ENCODE results near the gene ST6GALNAC4. TPM values are rescaled to one million over a fixed set of nuclear protein-coding genes. Genes with fewer than 3 reads are reported as not detected.

Gene ST6GALNAC4
- total RNA-seq, 4 donors from 2014 or later = 12.5 to 33.0 (median 23.8) TPM

DNA sequence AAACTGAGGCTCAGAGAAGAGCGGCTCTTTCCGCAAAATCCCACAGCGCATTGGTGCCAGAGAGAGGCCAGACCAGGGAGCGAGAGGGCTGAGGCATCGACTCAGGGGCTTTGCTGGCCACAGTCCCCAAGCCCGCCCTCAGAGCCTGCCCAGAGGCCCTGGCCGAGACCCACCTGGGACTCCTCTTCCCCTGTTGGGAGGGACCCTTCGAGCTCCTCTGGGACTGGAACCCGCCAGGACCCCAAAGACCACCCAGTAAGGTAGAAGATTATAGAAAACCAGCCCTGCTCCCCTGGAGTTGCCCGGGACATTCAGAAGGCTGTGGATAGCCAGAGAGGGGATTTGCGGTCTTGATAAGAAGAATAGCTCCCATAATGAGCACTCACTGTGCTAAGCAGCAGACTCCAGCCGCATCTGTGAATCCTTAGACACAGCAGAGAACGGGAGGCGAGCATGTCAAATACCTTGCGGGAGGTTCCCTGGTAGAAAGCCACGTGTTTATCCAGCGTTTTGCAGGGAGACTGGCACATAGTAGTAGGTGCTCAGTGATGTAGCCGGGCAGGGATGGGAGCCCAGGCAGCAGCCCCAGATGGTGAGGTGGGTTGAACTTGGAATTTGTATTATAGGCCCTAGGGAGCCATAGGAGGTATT, 38.7 kb downstream of the ST6GALNAC4 start:
- 50 to 63% methylated on average over 8 to 9 of the region's 18 CpGs for WGBS, 2 donors
- H3K4me3 ChIP-seq = peak overlapping the region; percentile 55 to 87 (median 60)
- DNase-seq = no peak
- no peaks in the 10 kb centered on the region for H3K36me3 ChIP-seq
- H3K4me1 ChIP-seq = peaks cover 36 to 59% (median 40%) of the 10 kb centered on the region in 3 donors
- TF ChIP-seq POLR2A (IDR thresholded peaks at IDR 0.05) (no peak), CTCF (IDR thresholded peaks at IDR 0.05) (no peak)
- no peaks in the 10 kb centered on the region for H3K9me3 ChIP-seq
- H3K27me3 ChIP-seq = no peaks in the 10 kb centered on the region
- peak overlapping the region; percentile 78 to 91 (median 83) for H3K27ac ChIP-seq
- intact Hi-C loops (cut with DNase I) = loop anchor here (10.0 kb wide), 1 partner anchor 143 kb away; the partner anchor contains the start of gene TOR2A

DNA sequence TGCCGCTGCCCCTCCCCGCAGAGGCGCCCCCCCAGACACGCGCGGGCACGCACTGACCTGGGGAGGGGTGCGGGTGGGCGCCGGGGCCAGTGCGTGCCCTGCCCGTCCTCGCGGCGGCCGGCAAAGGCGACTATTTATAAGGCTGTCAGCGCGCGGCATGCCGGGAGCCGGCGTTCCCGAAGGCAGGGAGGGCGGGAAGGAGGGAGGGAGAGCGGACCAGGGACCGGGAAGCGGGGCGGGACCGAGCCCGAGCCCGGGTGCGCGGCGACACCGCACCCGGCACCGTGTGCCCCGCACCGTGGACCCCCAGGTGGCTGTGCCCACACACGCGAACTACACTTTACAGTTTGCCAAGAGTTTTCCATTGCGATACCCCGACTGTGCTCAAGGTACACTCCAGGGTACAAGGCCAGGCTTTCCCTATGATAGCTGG, 39.3 kb downstream of the ST6GALNAC4 start, which contains the start of gene AK1:
AK1 (minus strand) TSS at position 110 of the 433 bp plus-strand sequence. CDS start 3,058 bp downstream, outside the sequence.
- Histone ChIP-seq H3K27ac (peak within 1 kb of the TSS; percentile 78 to 91 (median 83)), H3K27me3 (no peaks in the 10 kb centered on the region), H3K36me3 (peaks cover 0 to under 1% (median 0%) of the 10 kb centered on the region in 3 donors), H3K9me3 (no peaks in the 10 kb centered on the region), H3K4me3 (peak within 1 kb of the TSS; percentile 55 to 87 (median 60)), H3K4me1 (peaks cover 36 to 57% (median 40%) of the 10 kb centered on the region in 3 donors)
- 0% methylated on average over 7 of the region's 44 CpGs; no CpG with 5 or more reads in 1 of the 2 donors for WGBS, 2 donors
- DNase-seq = no peak
- TF ChIP-seq CTCF (IDR thresholded peaks at IDR 0.05) (no peak), POLR2A (IDR thresholded peaks at IDR 0.05) (peak in 1 of 4 donors; percentile 45)
- intact Hi-C loops (cut with DNase I) = loop anchor here (10.0 kb wide), 1 partner anchor 143 kb away; the partner anchor contains the start of gene TOR2A

GRCh38 chr9:127876764-127877562, 39.9 kb downstream of the ST6GALNAC4 start:
- Histone ChIP-seq H3K27ac (peak overlapping the region; percentile 78 to 91 (median 83)), H3K4me3 (peak overlapping the region; percentile 55 to 87 (median 60)), H3K9me3 (no peaks in the 10 kb centered on the region), H3K27me3 (no peaks in the 10 kb centered on the region), H3K4me1 (peaks cover 36 to 57% (median 40%) of the 10 kb centered on the region in 3 donors), H3K36me3 (peaks cover 0 to 7% (median 0%) of the 10 kb centered on the region in 3 donors)
- intact Hi-C loops (cut with DNase I) = loop anchor here (10.0 kb wide), 1 partner anchor 142 kb away; the partner anchor contains the start of gene TOR2A
- DNase-seq = no peak
- WGBS, 2 donors = 50 to 87% methylated on average over 3 to 6 of the region's 26 CpGs
- TF ChIP-seq CTCF (IDR thresholded peaks at IDR 0.05) = no peak
- TF ChIP-seq POLR2A (IDR thresholded peaks at IDR 0.05) = no peak

DNA sequence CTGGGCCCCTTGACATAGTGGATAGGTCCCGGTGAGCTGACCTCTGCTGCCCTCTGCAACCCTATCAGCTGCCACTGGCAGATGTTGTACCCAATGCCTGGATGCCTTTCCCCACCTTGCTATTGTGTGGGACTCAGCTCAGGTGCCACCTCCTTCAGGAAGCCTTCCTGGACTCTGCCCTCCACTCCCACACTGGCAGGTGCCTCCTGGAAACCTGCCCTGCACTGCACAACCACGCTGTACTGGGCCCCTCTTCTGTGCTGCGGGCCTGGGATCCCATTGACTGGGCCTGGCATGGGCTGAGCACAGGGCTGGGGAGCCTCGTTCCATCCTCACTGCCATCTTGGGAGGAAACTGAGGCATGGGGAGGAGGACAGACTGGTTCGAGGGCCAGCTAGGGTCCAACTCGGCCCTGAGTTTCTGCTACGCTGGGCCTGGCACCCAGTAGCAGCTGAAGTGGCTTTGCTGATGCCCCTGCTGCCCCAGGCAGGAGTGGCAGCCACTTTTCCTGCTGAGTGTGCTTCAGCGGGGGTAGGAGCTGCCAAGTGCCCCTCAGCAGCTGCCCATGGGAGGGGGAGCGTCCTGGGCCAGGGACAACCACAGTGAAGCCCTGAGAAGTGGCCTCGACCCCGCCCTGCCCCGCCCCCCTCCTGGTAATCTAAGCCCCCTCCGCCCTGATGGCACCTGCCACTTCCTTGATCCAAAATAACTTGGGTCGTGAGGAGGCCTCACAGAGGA, 40.6 kb downstream of the ST6GALNAC4 start:
- H3K36me3 ChIP-seq = peaks cover 0 to 14% (median 0%) of the 10 kb centered on the region in 3 donors
- no peak for TF ChIP-seq POLR2A (IDR thresholded peaks at IDR 0.05)
- no peak for TF ChIP-seq CTCF (IDR thresholded peaks at IDR 0.05)
- 30 to 79% methylated on average over 1 to 5 of the region's 14 CpGs for WGBS, 2 donors
- intact Hi-C loops (cut with DNase I) = loop anchor here (10.0 kb wide), 1 partner anchor 141 kb away; the partner anchor contains the start of gene TOR2A
- no peaks in the 10 kb centered on the region for H3K27me3 ChIP-seq
- peak overlapping the region in 3 of 4 donors; percentile 55 to 87 (median 65) for H3K4me3 ChIP-seq
- H3K27ac ChIP-seq = peak overlapping the region; percentile 78 to 91 (median 83)
- peaks cover 36 to 57% (median 40%) of the 10 kb centered on the region in 3 donors for H3K4me1 ChIP-seq
- H3K9me3 ChIP-seq = no peaks in the 10 kb centered on the region
- DNase-seq = no peak

Data from esophagus squamous epithelium (tissue), 5 donors.